Heart left ventricle (tissue), 16 donors: Measurements from ENCODE around the gene MYO10. TPM values are rescaled to one million over a fixed set of nuclear protein-coding genes. Genes with fewer than 3 reads are reported as not detected.
"Not testable (repeated sequence)": the region's sequence is repeated elsewhere in the genome, so short reads cannot be mapped to it uniquely, and the experiment has no call there.

Experiments used
- ATAC-seq, 4 donors: fragments of 200-7000 bp; cut with Tn5 transposase; one replicate each; pipeline ENCODE4 v1.9.1; 2020 to 2022; ENCODE audit warnings: moderate library complexity in 4 of 4, mild to moderate bottlenecking in 3 of 4, moderate number of reproducible peaks in 1 of 4
- DNase-seq, 5 donors: peaks; one replicate each; pipeline ENCODE4 v3.0.0-alpha.2; 2020
- H3K27ac ChIP-seq, 12 donors: fragments of 200-600 bp; sonication (generic) in 4 of 12; one replicate each; pipeline versions ENCODE4 v1.5.0 to v1.8.0; 2016 to 2022; ENCODE audit warnings: mild to moderate bottlenecking in 2 of 12
- H3K27me3 ChIP-seq, 9 donors: fragments of 200-600 bp; sonication (generic) in 2 of 9; one replicate each; pipeline versions ENCODE4 v1.5.1 to v1.8.0; 2016 to 2022; ENCODE audit warnings: mild to moderate bottlenecking in 3 of 9
- H3K36me3 ChIP-seq, 9 donors: fragments of 200-600 bp; sonication (generic) in 2 of 9; one replicate each; pipeline versions ENCODE4 v1.5.0 to v1.8.0; 2018 to 2022; ENCODE audit warnings: mild to moderate bottlenecking in 2 of 9
- H3K4me1 ChIP-seq, 12 donors: fragments of 200-600 bp; sonication (generic) in 4 of 12; one replicate each; pipeline versions ENCODE4 v1.5.0 to v1.8.0; 2016 to 2022; ENCODE audit warnings: mild to moderate bottlenecking in 3 of 12
- H3K4me3 ChIP-seq, 12 donors: fragments of 200-600 bp; sonication (generic) in 4 of 12; one replicate each; pipeline versions ENCODE4 v1.5.0 to v1.8.0; 2017 to 2022; ENCODE audit warnings: mild to moderate bottlenecking in 9 of 12, moderate library complexity in 4 of 12
- H3K9me3 ChIP-seq, 12 donors: fragments of 200-600 bp; sonication (generic) in 4 of 12; one replicate each; pipeline versions ENCODE4 v1.5.0 to v1.8.0; 2016 to 2022; ENCODE audit warnings: mild to moderate bottlenecking in 1 of 12
- CTCF ChIP-seq, 12 donors: fragments of 200-600 bp; sonication (generic) in 4 of 12; IDR thresholded peaks; one replicate each; pipeline versions ENCODE4 v1.5.0 to v1.8.0; 2018 to 2022; ENCODE audit warnings: antibody characterized with exemption in 12 of 12, mild to moderate bottlenecking in 5 of 12
- POLR2A ChIP-seq, 2 donors: fragments of 450-650 bp; IDR thresholded peaks; one replicate each; pipeline ENCODE4 v1.6.1; 2017; ENCODE audit warnings: antibody characterized with exemption in 2 of 2, mild to moderate bottlenecking in 2 of 2, moderate library complexity in 2 of 2
- WGBS, 4 donors: extraction: QIAGEN DNeasy Blood & Tissue Kit in 2 of 4; methylation state at CpG; one replicate each; pipeline versions ENCODE4 v1.1.5 to v1.1.7; 2013 to 2018; 5-methylcytosine and 5-hydroxymethylcytosine counted together
- intact Hi-C, 10 donors: fragments of 100-400 bp; cut with DNase I; formaldehyde crosslinking; loops; one replicate each; pipeline versions ENCODE4 v1.11.1 to v1.14.2; 2022
- polyA plus RNA-seq, 2 donors: library from polyadenylated mRNA; stranded (reverse); fragments of 200-250 nt; gene quantifications; one replicate each; pipeline ENCODE4 v1.2.3, GENCODE V29; 2013
- total RNA-seq, 9 donors: library from RNA; depleted of rRNA in 2 of 9; stranded (reverse); fragments of >200 nt in 2 of 9; fragmentation: NEBNext Ultra II Directional in 3 of 9; extraction: Animal tissue kit (Norgen Biotek cat#: 25700) in 3 of 9; gene quantifications; one replicate each; pipeline versions ENCODE4 v1.1.0 to v1.2.4, GENCODE V29; 2016 to 2023
- donor health status: ischemic (EF 13 %, LVEDD 7.1; RV severe dilation, severe dysfunction).
- donor health status: healthy with polysubstance abuse.
- donor health status: DM: no; HTN: yes; CAD: no.
- donor health status: DM: no; HTN: no; CAD: no.
- donor health status: ischemic (EF 25% LVEDD 6.9; RV normal size, moderate dysfunction).
- donor health status: ischemic (EF 25% LVEDD 5.7; RV mildly dilated, moderate dysfunction).
- donor health status: healthy.
- donor health status: DM: yes; HTN: yes; CAD: no.
- donor health status: ischemic (EF 35%, LVEDD 5.7; RV mildly dilated, moderate dysfunction).
- donor health status: nonischemic (EF 11% LVEDD 7.7; RV severe dilation, severe dysfunction).
- donor health status: DM: yes; HTN: yes; CAD: no.
- donor health status: PGD.
- donor health status: ischemic (EF 29% LVEDD 5.4; RV normal size, mild dysfunction).
- donor health status: nonischemic (EF 23%, LVEDD 6.1; RV moderate dilation, normal function).

Gene MYO10
- total and polyA plus RNA-seq, 11 donors, result 2.0 to 17.3 (median 3.8) TPM

GRCh38 chr5:16768184-16768583, 167.9 kb downstream of the MYO10 start:
- no peaks in the 10 kb centered on the region for H3K27me3 ChIP-seq
- H3K9me3 ChIP-seq, result no peaks in the 10 kb centered on the region
- no peak overlapping the region for H3K4me3 ChIP-seq
- no peak for DNase-seq
- no peak for TF ChIP-seq POLR2A (IDR thresholded peaks at IDR 0.05)
- TF ChIP-seq CTCF (IDR thresholded peaks at IDR 0.05), result no peak
- ATAC-seq, result no peak
- intact Hi-C loops, result no loop called here
- peaks cover 0 to 12% (median 0%) of the 10 kb centered on the region in 9 donors for H3K36me3 ChIP-seq
- 92 to 96% (median 95%) methylated on average over 3 of the region's 3 CpGs for WGBS, 4 donors
- no peaks in the 10 kb centered on the region for H3K4me1 ChIP-seq
- H3K27ac ChIP-seq, result no peak overlapping the region

GRCh38 chr5:16763211-16763610, 172.9 kb downstream of the MYO10 start:
- no peaks in the 10 kb centered on the region for H3K9me3 ChIP-seq
- ATAC-seq (no peak), DNase-seq (no peak)
- intact Hi-C loops, result no loop called here
- peaks cover 0 to 44% (median 4%) of the 10 kb centered on the region in 9 donors for H3K36me3 ChIP-seq
- H3K4me1 ChIP-seq, result no peaks in the 10 kb centered on the region
- H3K27me3 ChIP-seq, result no peaks in the 10 kb centered on the region
- WGBS, 4 donors, result 71 to 80% (median 72%) methylated on average over 5 of the region's 5 CpGs
- TF ChIP-seq CTCF (IDR thresholded peaks at IDR 0.05) (no peak), POLR2A (IDR thresholded peaks at IDR 0.05) (no peak)
- no peak overlapping the region for H3K27ac ChIP-seq
- H3K4me3 ChIP-seq, result no peak overlapping the region

GRCh38 chr5:16759147-16759773, 176.8 kb downstream of the MYO10 start:
- WGBS, 4 donors, result 83 to 88% (median 86%) methylated on average over 16 of the region's 16 CpGs
- DNase-seq (no peak), ATAC-seq (no peak)
- no peak overlapping the region for H3K27ac ChIP-seq
- H3K36me3 ChIP-seq, result peaks cover 0 to 68% (median 4%) of the 10 kb centered on the region in 9 donors
- no peaks in the 10 kb centered on the region for H3K9me3 ChIP-seq
- intact Hi-C loops, result no loop called here
- TF ChIP-seq CTCF (IDR thresholded peaks at IDR 0.05), result no peak
- TF ChIP-seq POLR2A (IDR thresholded peaks at IDR 0.05), result no peak
- H3K4me3 ChIP-seq, result no peak overlapping the region
- H3K4me1 ChIP-seq, result no peaks in the 10 kb centered on the region
- no peaks in the 10 kb centered on the region for H3K27me3 ChIP-seq

GRCh38 chr5:16757989-16758501, 178.0 kb downstream of the MYO10 start:
- DNase-seq, result no peak
- peaks cover 0 to 60% (median 3%) of the 10 kb centered on the region in 9 donors for H3K36me3 ChIP-seq

GRCh38 chr5:16757577-16757976, 178.5 kb downstream of the MYO10 start:
- intact Hi-C loops, H3K27me3 ChIP-seq, ATAC-seq, H3K4me1 ChIP-seq, H3K27ac ChIP-seq, H3K4me3 ChIP-seq, H3K9me3 ChIP-seq, DNase-seq: not testable (repeated sequence)
- peaks cover 0 to 55% (median 2%) of the 10 kb centered on the region in 9 donors for H3K36me3 ChIP-seq
- 96 to 97% (median 97%) methylated on average over 6 of the region's 6 CpGs for WGBS, 4 donors

More at GRCh38 chr5:16757989-16758501, 178.0 kb downstream of the MYO10 start:
- ATAC-seq, result no peak
- intact Hi-C loops, result no loop called here
- Histone ChIP-seq H3K27ac (no peak overlapping the region), H3K27me3 (no peaks in the 10 kb centered on the region), H3K4me3 (no peak overlapping the region), H3K4me1 (no peaks in the 10 kb centered on the region), H3K9me3 (no peaks in the 10 kb centered on the region)
- TF ChIP-seq CTCF (IDR thresholded peaks at IDR 0.05), result no peak
- TF ChIP-seq POLR2A (IDR thresholded peaks at IDR 0.05), result no peak
- 89 to 95% (median 91%) methylated on average over 8 of the region's 8 CpGs for WGBS, 4 donors
